ENCODE data around the gene CIP2A.

The CIP2A gene

GRCh38 chr3:108552267-108553159, 36.7 kb downstream of the CIP2A start:
- DNase-seq (ENCODE audit: low read depth): peak; percentile 79
- TF ChIP-seq, protein P1, sequence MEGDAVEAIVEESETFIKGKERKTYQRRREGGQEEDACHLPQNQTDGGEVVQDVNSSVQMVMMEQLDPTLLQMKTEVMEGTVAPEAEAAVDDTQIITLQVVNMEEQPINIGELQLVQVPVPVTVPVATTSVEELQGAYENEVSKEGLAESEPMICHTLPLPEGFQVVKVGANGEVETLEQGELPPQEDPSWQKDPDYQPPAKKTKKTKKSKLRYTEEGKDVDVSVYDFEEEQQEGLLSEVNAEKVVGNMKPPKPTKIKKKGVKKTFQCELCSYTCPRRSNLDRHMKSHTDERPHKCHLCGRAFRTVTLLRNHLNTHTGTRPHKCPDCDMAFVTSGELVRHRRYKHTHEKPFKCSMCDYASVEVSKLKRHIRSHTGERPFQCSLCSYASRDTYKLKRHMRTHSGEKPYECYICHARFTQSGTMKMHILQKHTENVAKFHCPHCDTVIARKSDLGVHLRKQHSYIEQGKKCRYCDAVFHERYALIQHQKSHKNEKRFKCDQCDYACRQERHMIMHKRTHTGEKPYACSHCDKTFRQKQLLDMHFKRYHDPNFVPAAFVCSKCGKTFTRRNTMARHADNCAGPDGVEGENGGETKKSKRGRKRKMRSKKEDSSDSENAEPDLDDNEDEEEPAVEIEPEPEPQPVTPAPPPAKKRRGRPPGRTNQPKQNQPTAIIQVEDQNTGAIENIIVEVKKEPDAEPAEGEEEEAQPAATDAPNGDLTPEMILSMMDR (IDR thresholded peaks at IDR 0.05; ENCODE audit: low read length, missing control alignments): peak; percentile 42

DNA sequence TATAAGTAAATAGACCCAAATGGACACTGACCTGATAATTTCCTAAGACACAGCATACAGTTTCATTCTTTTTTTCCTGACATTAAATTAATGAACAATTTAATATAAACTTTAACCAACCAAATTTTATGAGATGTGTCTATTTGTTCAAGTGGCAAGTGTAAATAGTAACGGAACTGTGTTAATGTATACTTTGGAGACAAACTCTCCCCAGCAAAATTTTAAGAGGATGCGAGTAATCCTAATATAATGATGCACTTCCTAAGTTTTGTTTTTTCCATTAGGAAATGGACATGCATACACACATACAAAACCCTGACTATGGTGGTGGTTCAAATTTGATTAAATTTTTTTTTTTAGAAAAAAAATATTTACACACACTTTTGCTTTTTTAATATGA, 40.4 kb downstream of the CIP2A start:
- no peak for DNase-seq (ENCODE audit: low read depth)
- TF ChIP-seq, protein P1 (IDR thresholded peaks at IDR 0.05; ENCODE audit: low read length, missing control alignments): no peak
- H3K4me3 ChIP-seq (replicated peaks; ENCODE audit: low read depth, low read length): no peak overlapping the region

More at GRCh38 chr3:108552267-108553159, 36.7 kb downstream of the CIP2A start:
- H3K4me3 ChIP-seq (replicated peaks; ENCODE audit: low read depth, low read length): no peak overlapping the region

- TF ChIP-seq, protein P1 (IDR thresholded peaks at IDR 0.05; ENCODE audit: low read length, missing control alignments): no peak
- DNase-seq (ENCODE audit: low read depth): peak; percentile 63
- H3K4me3 ChIP-seq (replicated peaks; ENCODE audit: low read depth, low read length): no peak overlapping the region
Observed at GRCh38 chr3:108548304-108548703, 40.9 kb downstream of the CIP2A start.

- no peak overlapping the region for H3K4me3 ChIP-seq (replicated peaks; ENCODE audit: low read depth, low read length)
- TF ChIP-seq, protein P1 (IDR thresholded peaks at IDR 0.05; ENCODE audit: low read length, missing control alignments): no peak
- no peak for DNase-seq (ENCODE audit: low read depth)
Observed at GRCh38 chr3:108546692-108547091, 42.5 kb downstream of the CIP2A start.

GRCh38 chr3:108546247-108546646, 43.0 kb downstream of the CIP2A start:
- DNase-seq (ENCODE audit: low read depth): no peak
- TF ChIP-seq, protein P1 (IDR thresholded peaks at IDR 0.05; ENCODE audit: low read length, missing control alignments): no peak
- H3K4me3 ChIP-seq (replicated peaks; ENCODE audit: low read depth, low read length): peak overlapping the region; percentile 7

- peak; percentile 32 for DNase-seq (ENCODE audit: low read depth)
- H3K4me3 ChIP-seq (replicated peaks; ENCODE audit: low read depth, low read length): no peak overlapping the region
- TF ChIP-seq, protein P1 (IDR thresholded peaks at IDR 0.05; ENCODE audit: low read length, missing control alignments): no peak
Observed at GRCh38 chr3:108538083-108538482, 51.2 kb downstream of the CIP2A start.
